ENCODE results near the gene MET. TPM values are rescaled to one million over a fixed set of nuclear protein-coding genes. Genes with fewer than 3 reads are reported as not detected.

Gene MET
- polyA plus RNA-seq, 1 donor from 2014 or later = not detected

GRCh38 chr7:116769546-116769945 lies 97.5 kb downstream of the MET start:
- no peak overlapping the region for H3K4me3 ChIP-seq (ENCODE audit: low read length)
- no peaks in the 10 kb centered on the region for H3K79me2 ChIP-seq (replicated peaks; ENCODE audit: insufficient read depth, low read length)
- H4K20me1 ChIP-seq (ENCODE audit: insufficient read depth) = no peaks in the 10 kb centered on the region
- no peak overlapping the region for H3K27ac ChIP-seq (ENCODE audit: low read length)
- H2AFZ ChIP-seq (ENCODE audit: low read depth, low read length) = no peak overlapping the region
- TF ChIP-seq EP300 (conservative IDR thresholded peaks at IDR 0.05; ENCODE audit: poor library complexity, severe bottlenecking) (no peak), SMC3 (conservative IDR thresholded peaks at IDR 0.05; ENCODE audit: poor library complexity) (no peak), RAD21 (conservative IDR thresholded peaks at IDR 0.05) (no peak)
- TF ChIP-seq, protein P1, sequence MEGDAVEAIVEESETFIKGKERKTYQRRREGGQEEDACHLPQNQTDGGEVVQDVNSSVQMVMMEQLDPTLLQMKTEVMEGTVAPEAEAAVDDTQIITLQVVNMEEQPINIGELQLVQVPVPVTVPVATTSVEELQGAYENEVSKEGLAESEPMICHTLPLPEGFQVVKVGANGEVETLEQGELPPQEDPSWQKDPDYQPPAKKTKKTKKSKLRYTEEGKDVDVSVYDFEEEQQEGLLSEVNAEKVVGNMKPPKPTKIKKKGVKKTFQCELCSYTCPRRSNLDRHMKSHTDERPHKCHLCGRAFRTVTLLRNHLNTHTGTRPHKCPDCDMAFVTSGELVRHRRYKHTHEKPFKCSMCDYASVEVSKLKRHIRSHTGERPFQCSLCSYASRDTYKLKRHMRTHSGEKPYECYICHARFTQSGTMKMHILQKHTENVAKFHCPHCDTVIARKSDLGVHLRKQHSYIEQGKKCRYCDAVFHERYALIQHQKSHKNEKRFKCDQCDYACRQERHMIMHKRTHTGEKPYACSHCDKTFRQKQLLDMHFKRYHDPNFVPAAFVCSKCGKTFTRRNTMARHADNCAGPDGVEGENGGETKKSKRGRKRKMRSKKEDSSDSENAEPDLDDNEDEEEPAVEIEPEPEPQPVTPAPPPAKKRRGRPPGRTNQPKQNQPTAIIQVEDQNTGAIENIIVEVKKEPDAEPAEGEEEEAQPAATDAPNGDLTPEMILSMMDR (IDR thresholded peaks at IDR 0.05; ENCODE audit: poor library complexity, severe bottlenecking) = no peak
- H3K9me3 ChIP-seq (ENCODE audit: low read length) = no peaks in the 10 kb centered on the region
- no peaks in the 10 kb centered on the region for H3K36me3 ChIP-seq (ENCODE audit: insufficient read depth, low read length)
- no peaks in the 10 kb centered on the region for H3F3A ChIP-seq (ENCODE audit: insufficient read depth, low read length, poor library complexity, severe bottlenecking)
- H3K9me2 ChIP-seq (ENCODE audit: insufficient read depth, low read length) = no peaks in the 10 kb centered on the region
- H3K4me2 ChIP-seq (ENCODE audit: low read length) = no peak overlapping the region
- no peak overlapping the region for H3K9ac ChIP-seq (ENCODE audit: low read length)
- H3K27me3 ChIP-seq (ENCODE audit: insufficient read depth, low read depth, low read length) = no peaks in the 10 kb centered on the region

GRCh38 chr7:116770941-116771340 lies 98.9 kb downstream of the MET start:
- no peak for TF ChIP-seq RAD21 (conservative IDR thresholded peaks at IDR 0.05)
- no peak for TF ChIP-seq EP300 (conservative IDR thresholded peaks at IDR 0.05; ENCODE audit: poor library complexity, severe bottlenecking)
- TF ChIP-seq TAF1 (IDR thresholded peaks at IDR 0.05; ENCODE audit: low read depth) = no peak
- no peak for TF ChIP-seq SMC3 (conservative IDR thresholded peaks at IDR 0.05; ENCODE audit: poor library complexity)
- TF ChIP-seq POLR2AphosphoS5 (IDR thresholded peaks at IDR 0.05) = no peak

DNA sequence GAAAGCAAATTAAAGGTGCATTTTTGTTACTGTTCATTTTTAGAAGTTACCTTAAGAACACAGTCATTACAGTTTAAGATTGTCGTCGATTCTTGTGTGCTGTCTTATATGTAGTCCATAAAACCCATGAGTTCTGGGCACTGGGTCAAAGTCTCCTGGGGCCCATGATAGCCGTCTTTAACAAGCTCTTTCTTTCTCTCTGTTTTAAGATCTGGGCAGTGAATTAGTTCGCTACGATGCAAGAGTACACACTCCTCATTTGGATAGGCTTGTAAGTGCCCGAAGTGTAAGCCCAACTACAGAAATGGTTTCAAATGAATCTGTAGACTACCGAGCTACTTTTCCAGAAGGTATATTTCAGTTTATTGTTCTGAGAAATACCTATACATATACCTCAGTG lies 99.6 kb downstream of the MET start:
- TF ChIP-seq POLR2AphosphoS5 (IDR thresholded peaks at IDR 0.05) = no peak
- TF ChIP-seq SMC3 (conservative IDR thresholded peaks at IDR 0.05; ENCODE audit: poor library complexity) = no peak
- TF ChIP-seq RAD21 (conservative IDR thresholded peaks at IDR 0.05) = no peak
- TF ChIP-seq, protein P1 (IDR thresholded peaks at IDR 0.05; ENCODE audit: poor library complexity, severe bottlenecking) = no peak
- TF ChIP-seq TAF1 (IDR thresholded peaks at IDR 0.05; ENCODE audit: low read depth) = no peak
- TF ChIP-seq, protein P2, sequence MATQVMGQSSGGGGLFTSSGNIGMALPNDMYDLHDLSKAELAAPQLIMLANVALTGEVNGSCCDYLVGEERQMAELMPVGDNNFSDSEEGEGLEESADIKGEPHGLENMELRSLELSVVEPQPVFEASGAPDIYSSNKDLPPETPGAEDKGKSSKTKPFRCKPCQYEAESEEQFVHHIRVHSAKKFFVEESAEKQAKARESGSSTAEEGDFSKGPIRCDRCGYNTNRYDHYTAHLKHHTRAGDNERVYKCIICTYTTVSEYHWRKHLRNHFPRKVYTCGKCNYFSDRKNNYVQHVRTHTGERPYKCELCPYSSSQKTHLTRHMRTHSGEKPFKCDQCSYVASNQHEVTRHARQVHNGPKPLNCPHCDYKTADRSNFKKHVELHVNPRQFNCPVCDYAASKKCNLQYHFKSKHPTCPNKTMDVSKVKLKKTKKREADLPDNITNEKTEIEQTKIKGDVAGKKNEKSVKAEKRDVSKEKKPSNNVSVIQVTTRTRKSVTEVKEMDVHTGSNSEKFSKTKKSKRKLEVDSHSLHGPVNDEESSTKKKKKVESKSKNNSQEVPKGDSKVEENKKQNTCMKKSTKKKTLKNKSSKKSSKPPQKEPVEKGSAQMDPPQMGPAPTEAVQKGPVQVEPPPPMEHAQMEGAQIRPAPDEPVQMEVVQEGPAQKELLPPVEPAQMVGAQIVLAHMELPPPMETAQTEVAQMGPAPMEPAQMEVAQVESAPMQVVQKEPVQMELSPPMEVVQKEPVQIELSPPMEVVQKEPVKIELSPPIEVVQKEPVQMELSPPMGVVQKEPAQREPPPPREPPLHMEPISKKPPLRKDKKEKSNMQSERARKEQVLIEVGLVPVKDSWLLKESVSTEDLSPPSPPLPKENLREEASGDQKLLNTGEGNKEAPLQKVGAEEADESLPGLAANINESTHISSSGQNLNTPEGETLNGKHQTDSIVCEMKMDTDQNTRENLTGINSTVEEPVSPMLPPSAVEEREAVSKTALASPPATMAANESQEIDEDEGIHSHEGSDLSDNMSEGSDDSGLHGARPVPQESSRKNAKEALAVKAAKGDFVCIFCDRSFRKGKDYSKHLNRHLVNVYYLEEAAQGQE (IDR thresholded peaks at IDR 0.05; ENCODE audit: borderline replicate concordance) = no peak
- no peak for TF ChIP-seq MXI1 (conservative IDR thresholded peaks at IDR 0.05; ENCODE audit: poor library complexity, severe bottlenecking)
- Histone ChIP-seq H3K4me2 (ENCODE audit: low read length) (no peak overlapping the region), H3K27ac (ENCODE audit: low read length) (no peak overlapping the region)

More at GRCh38 chr7:116770941-116771340, 98.9 kb downstream of the MET start:
- H3K4me2 ChIP-seq (ENCODE audit: low read length) = no peak overlapping the region
- H3K36me3 ChIP-seq (ENCODE audit: insufficient read depth, low read length) = no peaks in the 10 kb centered on the region
- no peaks in the 10 kb centered on the region for H3F3A ChIP-seq (ENCODE audit: insufficient read depth, low read length, poor library complexity, severe bottlenecking)
- H3K27ac ChIP-seq (ENCODE audit: low read length) = no peak overlapping the region
- no peak overlapping the region for H3K9ac ChIP-seq (ENCODE audit: low read length)
- no peak overlapping the region for H2AFZ ChIP-seq (ENCODE audit: low read depth, low read length)
- no peaks in the 10 kb centered on the region for H3K9me2 ChIP-seq (ENCODE audit: insufficient read depth, low read length)
- H3K4me3 ChIP-seq (ENCODE audit: low read length) = no peak overlapping the region
- H4K20me1 ChIP-seq (ENCODE audit: insufficient read depth) = no peaks in the 10 kb centered on the region
- H3K27me3 ChIP-seq (ENCODE audit: insufficient read depth, low read depth, low read length) = no peaks in the 10 kb centered on the region
- H3K9me3 ChIP-seq (ENCODE audit: low read length) = no peaks in the 10 kb centered on the region
- no peaks in the 10 kb centered on the region for H3K79me2 ChIP-seq (replicated peaks; ENCODE audit: insufficient read depth, low read length)

More for the DNA sequence above, 99.6 kb downstream of the MET start:
- Histone ChIP-seq H4K20me1 (ENCODE audit: insufficient read depth) (no peaks in the 10 kb centered on the region), H3K9me2 (ENCODE audit: insufficient read depth, low read length) (no peaks in the 10 kb centered on the region), H3K9ac (ENCODE audit: low read length) (no peak overlapping the region), H3K27me3 (ENCODE audit: insufficient read depth, low read depth, low read length) (no peaks in the 10 kb centered on the region), H3K9me3 (ENCODE audit: low read length) (no peaks in the 10 kb centered on the region), H3F3A (ENCODE audit: insufficient read depth, low read length, poor library complexity, severe bottlenecking) (no peaks in the 10 kb centered on the region), H3K36me3 (ENCODE audit: insufficient read depth, low read length) (no peaks in the 10 kb centered on the region), H3K4me3 (ENCODE audit: low read length) (no peak overlapping the region), H3K79me2 (replicated peaks; ENCODE audit: insufficient read depth, low read length) (no peaks in the 10 kb centered on the region), H2AFZ (ENCODE audit: low read depth, low read length) (no peak overlapping the region)
